ENCODE measurements around the gene TMEM123.

DNA sequence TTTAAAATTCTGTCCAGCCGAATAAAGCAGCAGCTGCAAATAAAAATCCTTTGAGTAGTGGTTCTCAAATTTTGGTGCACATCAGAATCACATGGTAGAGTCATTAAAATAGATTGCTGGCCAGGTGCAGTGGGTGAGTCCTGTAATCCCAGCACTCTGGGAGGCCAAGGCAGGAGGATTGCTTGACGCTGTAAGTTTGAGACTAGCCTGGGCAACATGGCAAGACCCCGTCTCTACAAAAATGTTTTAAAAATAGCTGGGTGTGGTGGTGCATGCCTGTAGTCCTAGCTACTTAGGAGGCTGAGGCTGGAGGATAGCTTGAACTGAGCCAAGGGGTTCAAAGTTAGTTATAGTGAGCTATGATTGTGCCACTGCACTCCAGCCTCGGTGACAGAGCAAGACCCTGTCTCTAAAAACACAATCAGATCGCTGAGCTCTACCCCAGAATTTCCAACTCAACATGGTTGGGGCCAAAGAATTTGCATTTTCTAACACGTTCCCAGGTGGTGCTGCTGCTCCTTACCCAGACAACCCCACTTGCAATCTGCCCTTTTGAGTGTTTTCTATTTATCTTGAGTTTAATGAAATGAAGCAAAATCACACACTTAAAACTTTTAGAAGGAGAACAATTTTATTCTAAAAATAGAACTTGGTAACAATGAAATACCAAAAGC, 56.7 kb downstream of the TMEM123 start:
- no peak for TF ChIP-seq DPF2 (CRISPR knock-in tag; IDR thresholded peaks at IDR 0.05; ENCODE audit: borderline replicate concordance, low read depth)
- TF ChIP-seq, protein P1, sequence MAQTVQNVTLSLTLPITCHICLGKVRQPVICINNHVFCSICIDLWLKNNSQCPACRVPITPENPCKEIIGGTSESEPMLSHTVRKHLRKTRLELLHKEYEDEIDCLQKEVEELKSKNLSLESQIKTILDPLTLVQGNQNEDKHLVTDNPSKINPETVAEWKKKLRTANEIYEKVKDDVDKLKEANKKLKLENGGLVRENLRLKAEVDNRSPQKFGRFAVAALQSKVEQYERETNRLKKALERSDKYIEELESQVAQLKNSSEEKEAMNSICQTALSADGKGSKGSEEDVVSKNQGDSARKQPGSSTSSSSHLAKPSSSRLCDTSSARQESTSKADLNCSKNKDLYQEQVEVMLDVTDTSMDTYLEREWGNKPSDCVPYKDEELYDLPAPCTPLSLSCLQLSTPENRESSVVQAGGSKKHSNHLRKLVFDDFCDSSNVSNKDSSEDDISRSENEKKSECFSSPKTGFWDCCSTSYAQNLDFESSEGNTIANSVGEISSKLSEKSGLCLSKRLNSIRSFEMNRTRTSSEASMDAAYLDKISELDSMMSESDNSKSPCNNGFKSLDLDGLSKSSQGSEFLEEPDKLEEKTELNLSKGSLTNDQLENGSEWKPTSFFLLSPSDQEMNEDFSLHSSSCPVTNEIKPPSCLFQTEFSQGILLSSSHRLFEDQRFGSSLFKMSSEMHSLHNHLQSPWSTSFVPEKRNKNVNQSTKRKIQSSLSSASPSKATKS (CRISPR knock-in tag; IDR thresholded peaks at IDR 0.05): no peak
- TF ChIP-seq, protein P2, sequence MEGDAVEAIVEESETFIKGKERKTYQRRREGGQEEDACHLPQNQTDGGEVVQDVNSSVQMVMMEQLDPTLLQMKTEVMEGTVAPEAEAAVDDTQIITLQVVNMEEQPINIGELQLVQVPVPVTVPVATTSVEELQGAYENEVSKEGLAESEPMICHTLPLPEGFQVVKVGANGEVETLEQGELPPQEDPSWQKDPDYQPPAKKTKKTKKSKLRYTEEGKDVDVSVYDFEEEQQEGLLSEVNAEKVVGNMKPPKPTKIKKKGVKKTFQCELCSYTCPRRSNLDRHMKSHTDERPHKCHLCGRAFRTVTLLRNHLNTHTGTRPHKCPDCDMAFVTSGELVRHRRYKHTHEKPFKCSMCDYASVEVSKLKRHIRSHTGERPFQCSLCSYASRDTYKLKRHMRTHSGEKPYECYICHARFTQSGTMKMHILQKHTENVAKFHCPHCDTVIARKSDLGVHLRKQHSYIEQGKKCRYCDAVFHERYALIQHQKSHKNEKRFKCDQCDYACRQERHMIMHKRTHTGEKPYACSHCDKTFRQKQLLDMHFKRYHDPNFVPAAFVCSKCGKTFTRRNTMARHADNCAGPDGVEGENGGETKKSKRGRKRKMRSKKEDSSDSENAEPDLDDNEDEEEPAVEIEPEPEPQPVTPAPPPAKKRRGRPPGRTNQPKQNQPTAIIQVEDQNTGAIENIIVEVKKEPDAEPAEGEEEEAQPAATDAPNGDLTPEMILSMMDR (CRISPR knock-in tag; IDR thresholded peaks at IDR 0.05): no peak
- no peak for TF ChIP-seq ZNF367 (CRISPR knock-in tag; IDR thresholded peaks at IDR 0.05; ENCODE audit: borderline replicate concordance)
- TF ChIP-seq, protein P3, sequence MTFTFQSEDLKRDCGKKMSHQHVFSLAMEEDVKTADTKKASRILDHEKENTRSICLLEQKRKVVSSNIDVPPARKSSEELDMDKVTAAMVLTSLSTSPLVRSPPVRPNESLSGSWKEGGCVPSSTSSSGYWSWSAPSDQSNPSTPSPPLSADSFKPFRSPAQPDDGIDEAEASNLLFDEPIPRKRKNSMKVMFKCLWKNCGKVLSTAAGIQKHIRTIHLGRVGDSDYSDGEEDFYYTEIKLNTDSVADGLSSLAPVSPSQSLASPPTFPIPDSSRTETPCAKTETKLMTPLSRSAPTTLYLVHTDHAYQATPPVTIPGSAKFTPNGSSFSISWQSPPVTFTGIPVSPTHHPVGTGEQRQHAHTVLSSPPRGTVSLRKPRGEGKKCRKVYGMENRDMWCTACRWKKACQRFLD (CRISPR knock-in tag; IDR thresholded peaks at IDR 0.05; ENCODE audit: borderline replicate concordance): no peak
- no peak for TF ChIP-seq ZNF468 (CRISPR knock-in tag; IDR thresholded peaks at IDR 0.05)
- no peak for TF ChIP-seq FOXA3 (CRISPR knock-in tag; IDR thresholded peaks at IDR 0.05)
- TF ChIP-seq NPAS2 (CRISPR knock-in tag; IDR thresholded peaks at IDR 0.05; ENCODE audit: borderline replicate concordance): no peak
- TF ChIP-seq SETDB1 (CRISPR knock-in tag; IDR thresholded peaks at IDR 0.05; ENCODE audit: borderline replicate concordance): no peak

All from HepG2 (cell line).